SK-N-SH treated with all-trans-retinoic acid at 6 μM for 48 hours (cell line): ENCODE measurements around the gene STAG2.

Source experiments
- ATAC-seq: fragments of 200-7000 bp; cut with Tn5 transposase; 3 replicates; pipeline ENCODE4 v1.9.1; 2020; ENCODE audit warnings: mild to moderate bottlenecking, moderate library complexity
- ARNTL ChIP-seq: fragments of 450-650 bp; formaldehyde crosslinking; IDR thresholded peaks from 2 replicates; pipeline ENCODE4 v1.5.0; 2020; ENCODE audit warnings: low read depth, mild to moderate bottlenecking, moderate library complexity, borderline replicate concordance
- BACH2 ChIP-seq: fragments of 250-450 bp; sonication (Bioruptor Pico); IDR thresholded peaks from 2 replicates; pipeline ENCODE4 v1.9.0; 2021; ENCODE audit warnings: mild to moderate bottlenecking, borderline replicate concordance
- CREB5 ChIP-seq: fragments of 250-450 bp; sonication (Bioruptor Pico); IDR thresholded peaks from 2 replicates; pipeline ENCODE4 v1.5.1; 2020; ENCODE audit warnings: low read depth, mild to moderate bottlenecking, moderate library complexity
- CSDC2 ChIP-seq: fragments of 250-450 bp; sonication (Bioruptor Pico); IDR thresholded peaks from 2 replicates; pipeline ENCODE4 v1.5.0; 2020; ENCODE audit warnings: mild to moderate bottlenecking, moderate library complexity
- CSRNP3 ChIP-seq: fragments of 250-450 bp; sonication (Bioruptor Pico); IDR thresholded peaks from 2 replicates; pipeline ENCODE4 v1.5.1; 2021; ENCODE audit warnings: mild to moderate bottlenecking, moderate library complexity
- OSR1 ChIP-seq: fragments of 250-450 bp; sonication (Bioruptor Pico); IDR thresholded peaks from 2 replicates; pipeline ENCODE4 v1.8.0; 2022; ENCODE audit warnings: moderate library complexity, mild to moderate bottlenecking, inconsistent platforms
- PATZ1 ChIP-seq: fragments of 250-450 bp; sonication (Bioruptor Pico); IDR thresholded peaks from 2 replicates; pipeline ENCODE4 v1.8.0; 2020; ENCODE audit warnings: mild to moderate bottlenecking, moderate library complexity, borderline replicate concordance
- PPARA ChIP-seq: fragments of 250-450 bp; sonication (Bioruptor Pico); IDR thresholded peaks from 2 replicates; pipeline ENCODE4 v1.5.0; 2020; ENCODE audit warnings: mild to moderate bottlenecking, borderline replicate concordance
- RARB ChIP-seq: fragments of 250-450 bp; sonication (Bioruptor Pico); IDR thresholded peaks from 2 replicates; pipeline ENCODE4 v1.8.0; 2021; ENCODE audit warnings: mild to moderate bottlenecking, moderate library complexity
- SNAI2 ChIP-seq: fragments of 250-450 bp; sonication (Bioruptor Pico); IDR thresholded peaks from 2 replicates; pipeline ENCODE4 v1.5.0; 2020; ENCODE audit warnings: mild to moderate bottlenecking, moderate library complexity
- TCF4 ChIP-seq: fragments of 250-450 bp; sonication (Bioruptor Pico); IDR thresholded peaks from 2 replicates; pipeline ENCODE4 v1.8.0; 2021; ENCODE audit warnings: mild to moderate bottlenecking, moderate library complexity, borderline replicate concordance
- TOX ChIP-seq: fragments of 250-450 bp; sonication (Bioruptor Pico); IDR thresholded peaks from 2 replicates; pipeline ENCODE4 v1.8.0; 2021; ENCODE audit warnings: mild to moderate bottlenecking, moderate library complexity, borderline replicate concordance
- TSHZ2 ChIP-seq: fragments of 250-450 bp; sonication (Bioruptor Pico); IDR thresholded peaks from 2 replicates; pipeline ENCODE4 v1.5.0; 2020; ENCODE audit warnings: mild to moderate bottlenecking, moderate library complexity
- ZC3H10 ChIP-seq: fragments of 250-450 bp; sonication (Bioruptor Pico); IDR thresholded peaks from 2 replicates; pipeline ENCODE4 v1.5.1; 2021; ENCODE audit warnings: mild to moderate bottlenecking, moderate library complexity
- ZFP30 ChIP-seq: fragments of 450-650 bp; formaldehyde crosslinking; IDR thresholded peaks from 2 replicates; pipeline ENCODE4 v1.5.0; 2022; ENCODE audit warnings: mild to moderate bottlenecking, moderate library complexity
- ZNF565 ChIP-seq: fragments of 450-650 bp; formaldehyde crosslinking; conservative IDR thresholded peaks from 2 replicates; pipeline ENCODE4 v1.5.0; 2020; ENCODE audit warnings: low read depth, mild to moderate bottlenecking, moderate library complexity
- ZNF8 ChIP-seq: fragments of 450-650 bp; formaldehyde crosslinking; IDR thresholded peaks from 2 replicates; pipeline ENCODE4 v1.5.0; 2020; ENCODE audit warnings: mild to moderate bottlenecking, moderate library complexity

The STAG2 gene

GRCh38 chrX:123943488-123943887 lies 18.0 kb upstream of the STAG2 start:
- no peak for TF ChIP-seq CSRNP3 (CRISPR knock-in tag)
- TF ChIP-seq ZC3H10 (CRISPR knock-in tag): no peak
- TF ChIP-seq TSHZ2 (CRISPR knock-in tag): no peak
- no peak for TF ChIP-seq CREB5
- TF ChIP-seq SNAI2 (CRISPR knock-in tag): no peak
- no peak for TF ChIP-seq ARNTL
- ATAC-seq: no peak

GRCh38 chrX:123949846-123950245 lies 11.7 kb upstream of the STAG2 start:
- TF ChIP-seq ZNF8 (CRISPR knock-in tag): no peak
- TF ChIP-seq RARB: no peak
- no peak for TF ChIP-seq BACH2 (CRISPR knock-in tag)
- no peak for TF ChIP-seq TOX (CRISPR knock-in tag)
- TF ChIP-seq CSDC2 (CRISPR knock-in tag): no peak
- no peak for TF ChIP-seq ZFP30 (CRISPR knock-in tag)
- no peak for ATAC-seq

GRCh38 chrX:123959281-123960063 lies 2.0 kb upstream of the STAG2 start:
- peak; percentile 11 for ATAC-seq
- TF ChIP-seq CSDC2 (CRISPR knock-in tag): no peak
- TF ChIP-seq TOX (CRISPR knock-in tag): no peak
- TF ChIP-seq ZNF565 (CRISPR knock-in tag): no peak
- no peak for TF ChIP-seq TSHZ2 (CRISPR knock-in tag)
- TF ChIP-seq PATZ1: no peak
- TF ChIP-seq PPARA: no peak
- no peak for TF ChIP-seq ZNF8 (CRISPR knock-in tag)
- TF ChIP-seq TCF4 (CRISPR knock-in tag): no peak

- no peak for ATAC-seq
- TF ChIP-seq ARNTL (no peak), ZFP30 (CRISPR knock-in tag) (no peak), OSR1 (CRISPR knock-in tag) (no peak)
Observed at GRCh38 chrX:123960956-123961267, 594 bp upstream of the STAG2 start.
